Measurements from ENCODE around the gene NFE2L3.
"Not testable (repeated sequence)": the region's sequence is repeated elsewhere in the genome, so short reads cannot be mapped to it uniquely, and the experiment has no call there.

NFE2L3 gene

DNA sequence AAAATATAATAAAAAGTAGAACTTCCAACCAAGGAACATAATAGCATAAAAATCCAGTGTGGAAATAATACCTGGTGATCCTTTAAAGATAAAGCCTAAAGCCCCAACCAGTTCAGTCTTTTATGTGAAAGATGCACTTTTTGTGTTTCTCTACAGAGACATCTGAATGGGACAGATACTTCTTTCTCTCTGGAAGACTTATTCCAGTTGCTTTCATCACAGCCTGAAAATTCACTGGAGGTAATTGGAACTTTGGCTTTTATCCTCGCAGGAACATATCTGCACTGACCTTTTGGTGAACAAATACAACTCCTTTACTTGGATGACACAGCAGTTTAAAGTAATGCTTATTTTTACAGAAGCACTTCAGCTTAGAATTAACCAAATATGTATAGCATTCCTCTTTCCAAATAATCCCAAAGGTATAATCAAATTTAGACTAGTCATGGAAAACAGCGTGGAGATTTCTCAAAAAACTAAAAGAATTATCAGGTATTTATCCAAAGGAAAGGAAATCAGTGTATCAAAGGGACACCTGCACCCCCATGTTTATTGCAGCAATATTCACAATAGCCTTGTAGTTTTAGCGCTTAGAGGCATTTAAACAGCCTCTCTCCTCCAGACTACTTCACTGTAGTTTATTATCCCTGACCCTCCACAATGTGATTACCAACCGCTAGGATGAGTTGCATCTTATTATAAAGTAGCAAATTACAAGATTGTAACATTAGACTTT, 31.7 kb downstream of the NFE2L3 start:
- no peak overlapping the region for H3K27ac ChIP-seq (ENCODE audit: low read length)
- H3K27me3 ChIP-seq (ENCODE audit: insufficient read depth, low read length): no peaks in the 10 kb centered on the region
- H3K36me3 ChIP-seq (ENCODE audit: insufficient read depth, low read depth, low read length): peaks cover 65% of the 10 kb centered on the region
- no peak overlapping the region for H3K9ac ChIP-seq (ENCODE audit: low read depth, low read length)
- H3K9me3 ChIP-seq (ENCODE audit: insufficient read depth, low read depth, low read length): no peaks in the 10 kb centered on the region
- H3K4me3 ChIP-seq (ENCODE audit: low read length): no peak overlapping the region
- no peaks in the 10 kb centered on the region for H3K4me1 ChIP-seq (ENCODE audit: insufficient read depth, low read length)

DNA sequence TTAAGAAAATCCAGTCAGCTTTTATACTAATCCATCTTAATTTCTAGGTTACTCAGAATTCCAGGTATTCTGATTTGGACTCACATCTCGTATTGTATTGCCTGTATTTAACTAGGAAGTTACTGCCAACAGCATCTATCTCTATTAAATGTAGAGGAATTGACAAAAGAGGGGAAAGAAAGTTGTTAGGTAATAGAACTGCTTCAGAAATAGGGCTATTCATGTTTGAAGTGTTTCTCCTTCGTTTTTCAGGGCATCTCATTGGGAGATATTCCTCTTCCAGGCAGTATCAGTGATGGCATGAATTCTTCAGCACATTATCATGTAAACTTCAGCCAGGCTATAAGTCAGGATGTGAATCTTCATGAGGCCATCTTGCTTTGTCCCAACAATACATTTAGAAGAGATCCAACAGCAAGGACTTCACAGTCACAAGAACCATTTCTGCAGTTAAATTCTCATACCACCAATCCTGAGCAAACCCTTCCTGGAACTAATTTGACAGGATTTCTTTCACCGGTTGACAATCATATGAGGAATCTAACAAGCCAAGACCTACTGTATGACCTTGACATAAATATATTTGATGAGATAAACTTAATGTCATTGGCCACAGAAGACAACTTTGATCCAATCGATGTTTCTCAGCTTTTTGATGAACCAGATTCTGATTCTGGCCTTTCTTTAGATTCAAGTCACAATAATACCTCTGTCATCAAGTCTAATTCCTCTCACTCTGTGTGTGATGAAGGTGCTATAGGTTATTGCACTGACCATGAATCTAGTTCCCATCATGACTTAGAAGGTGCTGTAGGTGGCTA, 32.5 kb downstream of the NFE2L3 start:
- peaks cover 67% of the 10 kb centered on the region for H3K36me3 ChIP-seq (ENCODE audit: insufficient read depth, low read depth, low read length)
- not testable (repeated sequence) for H3K27ac ChIP-seq (ENCODE audit: low read length); H3K9ac ChIP-seq (ENCODE audit: low read depth, low read length); H3K4me1 ChIP-seq (ENCODE audit: insufficient read depth, low read length); H3K9me3 ChIP-seq (ENCODE audit: insufficient read depth, low read depth, low read length); H3K27me3 ChIP-seq (ENCODE audit: insufficient read depth, low read length); H3K4me3 ChIP-seq (ENCODE audit: low read length)

DNA sequence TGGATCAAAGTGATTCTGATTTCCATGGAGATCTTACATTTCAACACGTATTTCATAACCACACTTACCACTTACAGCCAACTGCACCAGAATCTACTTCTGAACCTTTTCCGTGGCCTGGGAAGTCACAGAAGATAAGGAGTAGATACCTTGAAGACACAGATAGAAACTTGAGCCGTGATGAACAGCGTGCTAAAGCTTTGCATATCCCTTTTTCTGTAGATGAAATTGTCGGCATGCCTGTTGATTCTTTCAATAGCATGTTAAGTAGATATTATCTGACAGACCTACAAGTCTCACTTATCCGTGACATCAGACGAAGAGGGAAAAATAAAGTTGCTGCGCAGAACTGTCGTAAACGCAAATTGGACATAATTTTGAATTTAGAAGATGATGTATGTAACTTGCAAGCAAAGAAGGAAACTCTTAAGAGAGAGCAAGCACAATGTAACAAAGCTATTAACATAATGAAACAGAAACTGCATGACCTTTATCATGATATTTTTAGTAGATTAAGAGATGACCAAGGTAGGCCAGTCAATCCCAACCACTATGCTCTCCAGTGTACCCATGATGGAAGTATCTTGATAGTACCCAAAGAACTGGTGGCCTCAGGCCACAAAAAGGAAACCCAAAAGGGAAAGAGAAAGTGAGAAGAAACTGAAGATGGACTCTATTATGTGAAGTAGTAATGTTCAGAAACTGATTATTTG, 33.3 kb downstream of the NFE2L3 start:
- Histone ChIP-seq H3K27ac (ENCODE audit: low read length) (no peak overlapping the region), H3K4me3 (ENCODE audit: low read length) (no peak overlapping the region), H3K9me3 (ENCODE audit: insufficient read depth, low read depth, low read length) (no peaks in the 10 kb centered on the region), H3K27me3 (ENCODE audit: insufficient read depth, low read length) (no peaks in the 10 kb centered on the region), H3K4me1 (ENCODE audit: insufficient read depth, low read length) (peaks cover 4% of the 10 kb centered on the region; the same call in 1 of the 2 replicates), H3K36me3 (ENCODE audit: insufficient read depth, low read depth, low read length) (peaks cover 67% of the 10 kb centered on the region), H3K9ac (ENCODE audit: low read depth, low read length) (no peak overlapping the region)

DNA sequence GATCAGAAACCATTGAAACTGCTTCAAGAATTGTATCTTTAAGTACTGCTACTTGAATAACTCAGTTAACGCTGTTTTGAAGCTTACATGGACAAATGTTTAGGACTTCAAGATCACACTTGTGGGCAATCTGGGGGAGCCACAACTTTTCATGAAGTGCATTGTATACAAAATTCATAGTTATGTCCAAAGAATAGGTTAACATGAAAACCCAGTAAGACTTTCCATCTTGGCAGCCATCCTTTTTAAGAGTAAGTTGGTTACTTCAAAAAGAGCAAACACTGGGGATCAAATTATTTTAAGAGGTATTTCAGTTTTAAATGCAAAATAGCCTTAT, 33.8 kb downstream of the NFE2L3 start:
- H3K4me1 ChIP-seq (ENCODE audit: insufficient read depth, low read length): peaks cover 4% of the 10 kb centered on the region; the same call in 1 of the 2 replicates
- H3K9ac ChIP-seq (ENCODE audit: low read depth, low read length): no peak overlapping the region
- no peaks in the 10 kb centered on the region for H3K27me3 ChIP-seq (ENCODE audit: insufficient read depth, low read length)
- H3K36me3 ChIP-seq (ENCODE audit: insufficient read depth, low read depth, low read length): peaks cover 67% of the 10 kb centered on the region
- no peaks in the 10 kb centered on the region for H3K9me3 ChIP-seq (ENCODE audit: insufficient read depth, low read depth, low read length)
- no peak overlapping the region for H3K27ac ChIP-seq (ENCODE audit: low read length)
- H3K4me3 ChIP-seq (ENCODE audit: low read length): no peak overlapping the region

DNA sequence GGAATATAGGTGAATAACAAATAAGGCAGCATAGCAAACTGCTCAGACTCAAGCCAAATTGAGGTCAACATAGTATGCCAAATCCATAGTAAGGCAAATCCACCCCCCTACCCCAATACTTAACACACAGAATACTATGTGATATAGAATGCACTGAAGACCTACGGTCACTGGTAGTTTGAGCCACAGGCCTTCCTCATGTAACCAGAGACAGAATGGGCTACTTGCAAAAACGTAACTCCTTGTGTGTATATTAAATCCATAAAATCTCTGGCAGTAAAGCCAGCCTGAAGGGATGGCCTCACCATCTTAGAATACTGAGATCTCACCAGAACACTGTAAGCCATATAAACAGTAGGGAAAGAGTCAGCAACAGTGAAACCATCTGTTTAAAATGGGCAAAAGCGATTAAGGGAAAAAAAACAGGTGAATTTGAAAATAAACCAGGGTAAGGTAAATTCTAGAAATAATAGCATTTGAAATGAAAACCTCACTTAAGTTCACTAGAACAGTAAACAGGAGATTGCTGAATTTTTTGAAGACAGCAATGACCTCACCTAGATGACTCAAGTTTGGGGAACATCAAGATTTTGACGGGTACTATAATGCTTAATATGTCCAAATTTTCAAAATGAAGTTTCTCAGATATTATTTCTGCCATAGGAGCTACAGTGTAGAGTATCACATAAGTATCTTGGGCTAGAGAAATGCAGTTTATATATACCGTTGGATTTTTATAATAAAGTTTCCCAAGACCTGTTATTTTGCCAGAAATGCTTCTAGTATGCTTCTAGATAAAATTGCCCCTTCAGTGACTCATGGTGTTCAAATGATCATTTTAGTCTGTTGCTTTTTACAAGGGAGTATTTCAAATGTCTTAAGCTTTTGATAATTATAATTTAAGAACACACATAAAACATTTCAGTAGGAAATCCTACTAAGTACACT, 34.6 kb downstream of the NFE2L3 start:
- Histone ChIP-seq H3K9me3 (ENCODE audit: insufficient read depth, low read depth, low read length) (no peaks in the 10 kb centered on the region), H3K4me3 (ENCODE audit: low read length) (no peak overlapping the region), H3K9ac (ENCODE audit: low read depth, low read length) (no peak overlapping the region), H3K27ac (ENCODE audit: low read length) (no peak overlapping the region), H3K27me3 (ENCODE audit: insufficient read depth, low read length) (no peaks in the 10 kb centered on the region), H3K36me3 (ENCODE audit: insufficient read depth, low read depth, low read length) (peaks cover 67% of the 10 kb centered on the region), H3K4me1 (ENCODE audit: insufficient read depth, low read length) (peaks cover 4% of the 10 kb centered on the region; the same call in 1 of the 2 replicates)

DNA sequence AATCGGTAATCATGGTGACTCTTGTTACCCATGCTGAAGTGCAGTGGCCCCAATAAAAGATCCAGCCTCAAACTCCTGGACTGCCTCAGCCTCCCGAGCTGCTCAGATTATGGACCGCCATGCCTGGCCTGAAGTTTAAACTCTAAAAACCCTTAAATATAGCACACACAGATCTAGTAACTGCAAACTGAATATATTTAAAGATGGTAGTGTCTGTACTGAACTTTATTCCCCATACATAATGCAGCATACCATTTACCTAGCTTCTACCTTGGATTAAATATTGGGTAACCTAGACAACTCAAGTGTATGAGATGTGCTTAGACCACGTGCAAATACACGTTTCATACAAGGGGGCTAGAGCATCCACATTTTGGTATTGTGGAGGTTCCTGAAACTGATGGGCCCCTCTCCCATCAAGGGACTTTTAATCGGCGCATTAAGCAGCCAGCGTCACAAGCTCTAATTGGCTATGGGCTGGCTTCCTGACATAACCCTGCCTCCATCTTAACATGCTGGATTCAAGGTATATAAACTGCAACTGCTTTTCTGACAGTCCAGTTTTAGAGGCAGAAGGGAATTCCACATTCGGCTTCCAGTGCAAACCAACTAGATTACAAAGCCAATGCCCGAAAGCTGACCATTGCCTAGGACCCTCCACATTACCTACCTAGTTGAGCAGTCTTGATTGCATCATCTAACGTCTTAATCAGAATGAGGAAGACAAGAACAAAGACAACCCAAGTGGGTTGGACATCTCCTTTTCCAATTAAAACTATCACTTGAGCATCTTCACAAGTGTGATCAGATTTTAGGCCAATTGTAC, 35.6 kb downstream of the NFE2L3 start:
- Histone ChIP-seq H3K9me3 (ENCODE audit: insufficient read depth, low read depth, low read length) (no peaks in the 10 kb centered on the region), H3K9ac (ENCODE audit: low read depth, low read length) (no peak overlapping the region), H3K27ac (ENCODE audit: low read length) (peak overlapping the region; percentile 11), H3K36me3 (ENCODE audit: insufficient read depth, low read depth, low read length) (peaks cover 72% of the 10 kb centered on the region), H3K4me3 (ENCODE audit: low read length) (no peak overlapping the region), H3K4me1 (ENCODE audit: insufficient read depth, low read length) (peaks cover 4% of the 10 kb centered on the region; the same call in 1 of the 2 replicates), H3K27me3 (ENCODE audit: insufficient read depth, low read length) (no peaks in the 10 kb centered on the region)

DNA sequence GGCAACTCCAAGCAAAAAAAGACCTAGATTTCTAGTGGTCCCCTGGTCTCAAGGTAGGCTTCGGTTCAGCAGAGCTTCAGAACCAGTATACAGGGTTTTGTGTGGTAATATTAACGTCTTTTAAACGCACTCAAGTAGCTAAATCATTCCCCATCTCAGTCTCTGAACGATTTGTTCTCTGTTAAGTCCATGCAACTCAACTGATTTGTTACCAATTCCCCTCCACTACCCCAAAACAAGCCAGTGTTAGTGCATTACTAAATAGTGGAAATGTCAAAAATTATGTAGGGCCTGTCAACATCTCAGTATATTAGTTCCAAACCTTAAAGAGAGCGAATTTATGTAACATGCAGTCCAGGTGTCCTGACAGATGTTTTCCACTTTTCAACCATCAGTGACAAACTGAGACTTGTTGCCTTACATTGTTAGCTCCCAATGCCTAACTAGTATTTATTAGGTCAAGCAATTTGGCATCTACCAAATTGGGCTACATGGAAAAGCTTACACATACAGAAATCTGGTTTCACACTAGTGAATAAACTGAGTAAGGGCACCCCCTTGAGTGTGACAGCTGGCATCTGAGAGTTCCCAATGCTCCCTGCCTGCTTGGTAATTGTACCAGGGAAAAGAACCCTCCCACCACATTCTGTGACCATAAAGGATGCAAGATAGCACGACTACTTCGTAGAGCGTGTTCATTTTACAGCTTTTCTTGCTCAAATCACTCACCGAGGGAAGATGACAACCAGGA, 36.4 kb downstream of the NFE2L3 start:
- Histone ChIP-seq H3K4me3 (ENCODE audit: low read length) (no peak overlapping the region), H3K9me3 (ENCODE audit: insufficient read depth, low read depth, low read length) (no peaks in the 10 kb centered on the region), H3K36me3 (ENCODE audit: insufficient read depth, low read depth, low read length) (peaks cover 79% of the 10 kb centered on the region), H3K27me3 (ENCODE audit: insufficient read depth, low read length) (no peaks in the 10 kb centered on the region), H3K27ac (ENCODE audit: low read length) (peak overlapping the region; percentile 11), H3K9ac (ENCODE audit: low read depth, low read length) (no peak overlapping the region), H3K4me1 (ENCODE audit: insufficient read depth, low read length) (peaks cover 4% of the 10 kb centered on the region; the same call in 1 of the 2 replicates)

DNA sequence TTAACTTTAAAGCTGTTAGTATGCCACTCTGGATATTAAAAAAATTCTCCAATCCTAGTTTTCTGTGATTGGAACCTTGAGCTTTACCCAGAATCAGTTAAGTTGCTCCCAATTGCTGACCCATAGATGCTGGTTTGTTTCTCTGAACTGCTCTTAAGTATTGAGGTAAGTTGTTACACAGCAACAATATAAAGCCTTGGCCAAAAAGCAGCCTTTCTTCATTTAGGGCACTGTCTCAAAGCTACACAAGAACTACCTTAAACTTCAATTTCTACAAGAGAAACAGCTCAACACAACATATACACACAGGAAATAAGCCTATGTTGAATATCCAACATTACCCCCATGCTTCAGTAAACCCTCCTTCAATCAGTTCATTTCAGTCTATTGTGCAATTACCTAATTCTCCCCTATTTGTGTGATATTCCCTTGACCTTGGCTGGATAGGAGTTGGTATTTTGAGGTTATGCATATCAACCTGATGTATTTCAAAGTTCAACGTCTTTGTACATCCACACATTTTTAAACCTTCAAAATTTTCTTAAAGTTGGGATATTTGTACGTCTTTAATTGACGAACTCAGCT, 37.1 kb downstream of the NFE2L3 start:
- Histone ChIP-seq H3K27me3 (ENCODE audit: insufficient read depth, low read length) (no peaks in the 10 kb centered on the region), H3K9ac (ENCODE audit: low read depth, low read length) (no peak overlapping the region), H3K9me3 (ENCODE audit: insufficient read depth, low read depth, low read length) (no peaks in the 10 kb centered on the region), H3K36me3 (ENCODE audit: insufficient read depth, low read depth, low read length) (peaks cover 79% of the 10 kb centered on the region), H3K27ac (ENCODE audit: low read length) (no peak overlapping the region), H3K4me3 (ENCODE audit: low read length) (no peak overlapping the region), H3K4me1 (ENCODE audit: insufficient read depth, low read length) (peaks cover 4% of the 10 kb centered on the region; the same call in 1 of the 2 replicates)

DNA sequence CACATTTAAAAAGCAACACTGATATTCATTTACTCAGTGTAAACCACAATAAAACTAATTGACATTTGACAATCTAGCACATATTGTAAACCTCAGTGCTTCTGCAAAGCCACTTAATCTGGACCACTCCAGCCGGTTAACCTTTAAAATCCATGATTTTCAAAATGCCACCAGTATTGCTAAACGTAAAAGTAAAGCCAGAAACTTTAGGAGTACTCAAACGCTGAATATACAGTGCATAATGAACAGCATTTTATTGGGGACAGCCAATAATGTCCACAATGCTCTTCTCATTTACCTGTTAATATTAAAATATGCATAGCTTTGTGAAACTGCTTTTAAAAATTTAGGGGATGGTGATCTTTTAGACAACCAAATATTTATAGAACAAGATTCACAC, 37.7 kb downstream of the NFE2L3 start:
- no peak overlapping the region for H3K4me3 ChIP-seq (ENCODE audit: low read length)
- no peak overlapping the region for H3K9ac ChIP-seq (ENCODE audit: low read depth, low read length)
- H3K27me3 ChIP-seq (ENCODE audit: insufficient read depth, low read length): no peaks in the 10 kb centered on the region
- H3K27ac ChIP-seq (ENCODE audit: low read length): no peak overlapping the region
- peaks cover 79% of the 10 kb centered on the region for H3K36me3 ChIP-seq (ENCODE audit: insufficient read depth, low read depth, low read length)
- peaks cover 4% of the 10 kb centered on the region; the same call in 1 of the 2 replicates for H3K4me1 ChIP-seq (ENCODE audit: insufficient read depth, low read length)
- H3K9me3 ChIP-seq (ENCODE audit: insufficient read depth, low read depth, low read length): no peaks in the 10 kb centered on the region

DNA sequence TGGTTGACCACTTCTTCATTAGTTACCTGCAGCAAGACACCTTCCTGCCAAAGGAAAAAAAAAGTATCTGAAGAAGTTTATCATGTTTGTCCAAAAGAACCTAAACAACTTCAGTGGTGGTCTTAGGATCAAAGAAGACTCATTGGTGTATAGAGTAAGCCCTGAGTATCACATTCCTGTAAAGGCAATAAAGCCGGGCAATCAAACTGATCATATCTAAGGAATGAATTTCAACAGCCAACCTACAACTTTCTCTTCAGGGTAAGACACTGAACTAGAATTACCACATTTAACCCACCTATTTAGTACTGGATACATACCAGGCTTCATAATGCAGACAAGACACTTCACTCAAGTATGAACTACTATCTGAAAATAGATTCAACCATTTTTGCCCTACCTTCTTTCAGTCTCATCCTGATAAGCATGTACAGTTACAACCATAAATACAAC, 38.4 kb downstream of the NFE2L3 start:
- Histone ChIP-seq H3K27ac (ENCODE audit: low read length) (no peak overlapping the region), H3K36me3 (ENCODE audit: insufficient read depth, low read depth, low read length) (peaks cover 79% of the 10 kb centered on the region), H3K27me3 (ENCODE audit: insufficient read depth, low read length) (no peaks in the 10 kb centered on the region), H3K9me3 (ENCODE audit: insufficient read depth, low read depth, low read length) (no peaks in the 10 kb centered on the region), H3K9ac (ENCODE audit: low read depth, low read length) (no peak overlapping the region), H3K4me1 (ENCODE audit: insufficient read depth, low read length) (peaks cover 4% of the 10 kb centered on the region; the same call in 1 of the 2 replicates), H3K4me3 (ENCODE audit: low read length) (no peak overlapping the region)
